ENCODE data around the gene OR56A1.

OR56A1 gene

DNA sequence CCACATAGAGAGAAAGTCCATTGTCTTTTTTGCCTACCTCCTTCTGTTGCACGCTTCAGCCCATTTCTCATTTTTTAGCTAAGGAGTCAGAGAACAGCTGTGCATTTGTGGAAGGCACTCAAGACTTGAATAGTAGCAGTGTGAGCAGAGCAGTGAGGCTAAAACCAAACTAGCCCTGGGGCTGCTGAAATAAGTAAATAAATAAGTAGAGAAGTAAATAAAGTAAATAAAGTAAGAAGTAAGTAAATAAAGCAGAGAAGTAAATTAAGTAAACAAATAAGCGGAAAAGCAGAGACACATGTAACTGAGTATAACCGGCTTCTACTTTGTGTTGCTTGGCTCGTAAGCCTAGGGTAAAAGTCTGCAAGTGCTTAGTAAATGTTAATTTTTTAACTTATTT is 41.4 kb downstream of the OR56A1 start:
- DNase-seq (ENCODE audit: low read depth in 3 of 3) = no peak

GRCh38 chr11:5986885-5987284 is 43.7 kb downstream of the OR56A1 start, which contains the start of gene OR52L1:
TSS of gene OR52L1 (minus strand) at chr11:5986985. CDS start at chr11:5986930, 55 bp downstream.
- DNase-seq (ENCODE audit: low read depth in 3 of 3) = no peak

GRCh38 chr11:5983443-5983842 is 47.1 kb downstream of the OR56A1 start:
- DNase-seq (ENCODE audit: low read depth in 3 of 3) = no peak

DNA sequence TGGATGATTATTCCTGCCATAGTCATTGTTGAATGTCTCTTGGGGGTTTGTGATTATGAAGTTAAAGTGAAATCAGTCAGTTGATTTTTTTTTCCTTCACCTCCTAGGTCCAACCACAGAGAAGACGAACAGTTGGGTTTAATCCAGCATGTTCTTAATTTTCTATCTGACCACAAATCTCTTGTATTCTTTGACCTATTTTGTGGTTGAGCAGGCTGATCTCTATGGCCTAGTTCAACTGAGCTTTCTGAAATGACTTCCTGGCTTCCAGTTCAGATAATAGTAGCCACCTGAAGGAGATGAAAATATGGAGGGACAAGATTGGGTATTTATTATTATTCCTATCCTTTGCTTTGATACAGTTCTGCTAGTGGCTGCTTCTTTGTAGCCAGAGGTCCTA is 57.0 kb downstream of the OR56A1 start:
- no peak for DNase-seq (ENCODE audit: low read depth in 3 of 3)
